ENCODE results near the gene PPP1R14B. TPM values are rescaled to one million over a fixed set of nuclear protein-coding genes. Genes with fewer than 3 reads are reported as not detected.
A peak's percentile ranks its signal among the peaks of the same experiment; 100 is the strongest.

Gene PPP1R14B
- total and polyA plus RNA-seq, 2 of the 13 experiments (the other 11 are each of a cell fraction or from before 2014, with no cell fraction given), result 110 to 148 TPM

GRCh38 chr11:64246871-64247728 is at the start of gene PPP1R14B (continued):
- TF ChIP-seq ZNF407 (CRISPR knock-in tag; IDR thresholded peaks at IDR 0.05; ENCODE audit: not compliant biosample characterization) (peak; percentile 19), DMAP1 (CRISPR knock-in tag; IDR thresholded peaks at IDR 0.05) (peak; percentile 81), ZGPAT (CRISPR knock-in tag; IDR thresholded peaks at IDR 0.05) (peak; percentile 82), SAP130 (CRISPR knock-in tag; IDR thresholded peaks at IDR 0.05; ENCODE audit: low read depth) (peak; percentile 73), GLMP (CRISPR knock-in tag; IDR thresholded peaks at IDR 0.05; ENCODE audit: borderline replicate concordance) (no peak), KLF9 (CRISPR knock-in tag; IDR thresholded peaks at IDR 0.05; ENCODE audit: low read depth) (0 out of 2 replicates have a peak, but pooled peaks have one; percentile 81), SNRNP70 (IDR thresholded peaks at IDR 0.05; ENCODE audit: low read depth, low read length) (no peak), MAX (IDR thresholded peaks at IDR 0.05) (peak; percentile 80), GMEB1 (CRISPR knock-in tag; IDR thresholded peaks at IDR 0.05; ENCODE audit: borderline replicate concordance) (peak; percentile 64; the same call in 1 of the 2 replicates), POLR2A (IDR thresholded peaks at IDR 0.05; ENCODE audit: insufficient read depth in 1 of 2, low read depth in 2 of 2, low read length in 2 of 2) (peak in 1 of 2 experiments; percentile 44; a peak in 1 of 4 replicates), KDM4B (CRISPR knock-in tag; IDR thresholded peaks at IDR 0.05) (0 out of 2 replicates have a peak, but pooled peaks have one; percentile 10), ZNF552 (CRISPR knock-in tag; IDR thresholded peaks at IDR 0.05; ENCODE audit: borderline replicate concordance) (peak; percentile 35; the same call in 1 of the 2 replicates), ZNF546 (CRISPR knock-in tag; conservative IDR thresholded peaks at IDR 0.05) (peak; percentile 91)

Data from HepG2 (cell line).